HG02763 (cell line): ENCODE measurements around the gene HPS5.
"Not testable (repeated sequence)": the region's sequence is repeated elsewhere in the genome, so short reads cannot be mapped to it uniquely, and the experiment has no call there.

ENCODE experiments used
- ATAC-seq: cut with Tn5 transposase; IDR thresholded peaks from one replicate; pipeline ENCODE4 v1.9.1; 2021; ENCODE audit warnings: mild to moderate bottlenecking, moderate library complexity; ENCODE audit not compliant: unreplicated experiment

HPS5 gene, protein sequence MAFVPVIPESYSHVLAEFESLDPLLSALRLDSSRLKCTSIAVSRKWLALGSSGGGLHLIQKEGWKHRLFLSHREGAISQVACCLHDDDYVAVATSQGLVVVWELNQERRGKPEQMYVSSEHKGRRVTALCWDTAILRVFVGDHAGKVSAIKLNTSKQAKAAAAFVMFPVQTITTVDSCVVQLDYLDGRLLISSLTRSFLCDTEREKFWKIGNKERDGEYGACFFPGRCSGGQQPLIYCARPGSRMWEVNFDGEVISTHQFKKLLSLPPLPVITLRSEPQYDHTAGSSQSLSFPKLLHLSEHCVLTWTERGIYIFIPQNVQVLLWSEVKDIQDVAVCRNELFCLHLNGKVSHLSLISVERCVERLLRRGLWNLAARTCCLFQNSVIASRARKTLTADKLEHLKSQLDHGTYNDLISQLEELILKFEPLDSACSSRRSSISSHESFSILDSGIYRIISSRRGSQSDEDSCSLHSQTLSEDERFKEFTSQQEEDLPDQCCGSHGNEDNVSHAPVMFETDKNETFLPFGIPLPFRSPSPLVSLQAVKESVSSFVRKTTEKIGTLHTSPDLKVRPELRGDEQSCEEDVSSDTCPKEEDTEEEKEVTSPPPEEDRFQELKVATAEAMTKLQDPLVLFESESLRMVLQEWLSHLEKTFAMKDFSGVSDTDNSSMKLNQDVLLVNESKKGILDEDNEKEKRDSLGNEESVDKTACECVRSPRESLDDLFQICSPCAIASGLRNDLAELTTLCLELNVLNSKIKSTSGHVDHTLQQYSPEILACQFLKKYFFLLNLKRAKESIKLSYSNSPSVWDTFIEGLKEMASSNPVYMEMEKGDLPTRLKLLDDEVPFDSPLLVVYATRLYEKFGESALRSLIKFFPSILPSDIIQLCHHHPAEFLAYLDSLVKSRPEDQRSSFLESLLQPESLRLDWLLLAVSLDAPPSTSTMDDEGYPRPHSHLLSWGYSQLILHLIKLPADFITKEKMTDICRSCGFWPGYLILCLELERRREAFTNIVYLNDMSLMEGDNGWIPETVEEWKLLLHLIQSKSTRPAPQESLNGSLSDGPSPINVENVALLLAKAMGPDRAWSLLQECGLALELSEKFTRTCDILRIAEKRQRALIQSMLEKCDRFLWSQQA

DNA sequence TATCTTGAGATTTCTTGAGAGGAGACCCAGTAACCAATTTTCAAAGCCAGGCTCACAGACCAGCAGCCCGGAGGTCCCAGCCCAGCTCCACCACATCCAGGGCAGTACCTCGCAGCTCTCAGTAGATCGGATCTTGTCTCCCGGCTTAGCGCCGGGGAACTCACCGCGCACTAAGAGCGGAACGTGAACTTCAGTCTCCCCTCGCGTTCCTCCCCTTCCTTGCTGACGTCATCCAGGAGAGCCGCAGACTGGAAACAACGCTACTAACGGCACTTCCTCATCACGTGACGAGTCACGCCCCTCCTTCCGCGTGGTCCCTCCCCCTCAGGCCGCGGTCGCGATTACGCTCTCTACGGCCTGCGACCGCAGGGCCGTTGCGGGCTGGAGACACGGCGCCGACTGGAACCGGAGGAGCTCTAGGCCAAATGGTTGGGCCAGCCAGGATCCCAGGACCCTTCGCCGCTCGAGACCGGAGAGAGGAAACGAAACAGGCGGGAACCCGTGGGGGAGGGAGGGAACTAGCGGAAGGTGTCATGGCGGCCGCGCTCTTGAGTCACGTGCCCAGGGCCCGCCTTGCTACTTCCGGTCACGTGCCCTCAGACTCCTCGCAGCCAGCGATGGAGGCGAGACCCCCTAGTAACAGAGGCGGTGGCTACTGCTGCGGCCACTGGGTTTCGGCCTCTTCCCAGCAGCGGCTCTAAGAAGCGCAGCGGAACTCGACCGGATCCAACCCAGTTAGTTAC is at the start of gene HPS5, which contains the start of gene GTF2H1:
TSS of gene HPS5 (minus strand) at position 172 of the 743 bp plus-strand sequence. CDS start 4,282 bp downstream, outside the sequence.
TSS of gene GTF2H1 (plus strand) at position 599 of the 743 bp plus-strand sequence. CDS start 10,508 bp downstream, outside the sequence.
- ATAC-seq: peak; percentile 87

DNA sequence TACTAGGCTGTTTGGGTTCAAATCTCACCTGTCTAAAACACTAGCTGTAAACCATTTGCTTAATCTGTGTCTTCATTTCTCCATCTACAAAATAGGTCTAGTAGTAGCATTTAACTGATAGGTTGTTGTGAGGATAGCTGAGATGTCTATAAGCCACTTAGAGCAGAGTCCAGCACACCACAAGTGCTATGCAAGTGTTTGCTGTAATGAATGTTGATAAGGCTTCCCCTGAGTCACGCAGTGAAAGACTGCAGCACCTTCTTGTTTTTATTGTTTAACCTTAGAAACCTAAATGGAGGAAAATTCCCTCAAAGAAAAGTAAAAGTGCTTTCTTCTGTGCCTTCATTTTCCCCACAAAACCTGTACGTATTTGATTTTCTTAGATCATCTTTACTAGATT is 49.3 kb upstream of the HPS5 start:
- ATAC-seq: no peak

DNA sequence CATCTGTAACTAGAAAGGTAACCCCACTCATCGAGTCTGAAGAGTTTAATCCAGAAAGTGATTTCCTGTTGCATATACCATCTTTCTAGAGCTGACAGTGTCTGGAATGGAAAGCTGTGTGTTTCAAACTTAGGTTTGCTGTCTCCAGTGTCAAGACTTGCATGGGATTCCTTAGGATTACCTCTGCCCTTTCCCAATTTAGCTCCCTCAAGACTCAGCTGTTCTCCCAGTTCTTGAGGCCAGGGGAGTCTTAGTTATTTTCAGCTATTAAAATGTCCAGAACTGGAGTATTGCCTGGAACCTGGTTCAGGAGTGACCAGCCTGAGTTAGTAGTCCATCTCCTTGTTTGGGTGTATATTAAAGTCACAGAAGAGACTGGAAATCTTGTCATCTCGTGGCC is 47.5 kb upstream of the HPS5 start:
- no peak for ATAC-seq

DNA sequence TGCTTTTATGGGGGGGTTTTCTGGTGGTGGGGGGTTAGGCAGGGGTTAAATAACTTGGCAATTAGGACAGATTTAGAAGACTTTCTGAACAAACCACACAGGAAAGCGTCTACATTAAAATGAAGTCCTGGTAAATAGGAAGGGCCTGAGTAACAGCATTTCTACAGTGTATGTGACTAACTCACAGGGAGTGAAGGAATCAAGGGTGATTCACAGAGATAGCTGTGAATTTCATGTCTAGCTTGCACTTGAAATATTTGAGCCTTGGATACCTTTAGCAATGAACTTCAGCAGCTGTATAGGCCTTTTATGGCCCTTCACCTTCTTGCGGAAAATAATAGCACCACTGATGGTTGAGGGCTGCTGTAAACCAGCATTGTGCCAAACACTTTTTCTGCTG is 46.3 kb upstream of the HPS5 start:
- ATAC-seq: no peak

DNA sequence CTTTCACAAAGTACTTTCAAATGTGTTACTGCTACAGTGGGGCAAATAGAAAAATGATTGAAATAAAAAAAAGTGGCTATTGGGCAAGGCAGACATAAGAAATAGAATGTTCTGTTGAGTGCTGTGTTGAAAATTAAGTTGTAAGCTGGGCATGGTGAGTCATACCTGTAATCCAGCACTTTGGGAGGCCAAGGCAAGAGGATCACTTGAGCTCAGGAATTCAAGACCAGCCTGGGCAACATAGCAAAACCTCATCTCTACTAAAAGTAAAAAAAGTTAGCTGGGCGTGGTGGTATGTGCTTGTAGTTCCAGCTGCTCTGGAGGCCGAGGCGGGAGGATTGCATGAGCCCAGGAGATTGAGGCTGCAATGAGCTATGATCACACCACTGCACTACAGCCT is 45.5 kb upstream of the HPS5 start:
- ATAC-seq: no peak

DNA sequence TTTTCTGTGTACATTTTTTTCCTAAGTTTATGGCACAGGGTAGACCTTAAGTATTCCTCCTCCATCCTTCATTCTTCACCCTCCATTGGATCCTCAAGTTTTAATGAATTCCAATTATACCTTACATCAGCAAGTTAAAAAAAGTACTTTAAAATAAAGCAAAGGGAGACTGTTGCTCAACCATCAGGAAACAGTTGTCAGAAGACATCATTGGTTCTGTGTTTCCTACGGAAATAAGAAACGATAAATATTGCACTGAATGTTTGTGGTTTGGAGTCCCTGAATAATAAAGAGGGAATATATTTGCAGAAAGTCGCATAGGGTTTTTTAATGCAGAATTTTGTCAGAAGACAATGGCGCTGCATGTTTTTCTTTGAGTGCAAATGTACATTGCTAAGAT is 44.3 kb upstream of the HPS5 start:
- ATAC-seq: no peak

DNA sequence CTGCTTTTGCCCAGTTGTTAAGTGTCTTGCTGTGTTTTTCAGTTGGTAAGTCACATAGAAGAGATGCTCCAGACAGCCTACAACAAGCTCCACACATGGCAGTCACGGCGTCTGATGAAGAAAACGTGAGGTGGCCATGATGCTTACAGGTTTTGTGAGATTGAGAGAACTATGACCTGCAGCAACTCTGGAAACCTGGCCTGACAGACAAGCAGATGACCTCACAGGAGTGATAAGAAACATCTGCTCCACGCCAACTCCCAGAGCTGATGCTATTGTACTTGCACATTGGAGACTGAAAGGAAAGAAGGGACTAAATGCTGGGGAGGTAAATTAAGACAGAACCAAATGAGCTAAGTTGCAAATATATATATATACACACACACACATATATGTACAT is 43.8 kb upstream of the HPS5 start:
- no peak for ATAC-seq

DNA sequence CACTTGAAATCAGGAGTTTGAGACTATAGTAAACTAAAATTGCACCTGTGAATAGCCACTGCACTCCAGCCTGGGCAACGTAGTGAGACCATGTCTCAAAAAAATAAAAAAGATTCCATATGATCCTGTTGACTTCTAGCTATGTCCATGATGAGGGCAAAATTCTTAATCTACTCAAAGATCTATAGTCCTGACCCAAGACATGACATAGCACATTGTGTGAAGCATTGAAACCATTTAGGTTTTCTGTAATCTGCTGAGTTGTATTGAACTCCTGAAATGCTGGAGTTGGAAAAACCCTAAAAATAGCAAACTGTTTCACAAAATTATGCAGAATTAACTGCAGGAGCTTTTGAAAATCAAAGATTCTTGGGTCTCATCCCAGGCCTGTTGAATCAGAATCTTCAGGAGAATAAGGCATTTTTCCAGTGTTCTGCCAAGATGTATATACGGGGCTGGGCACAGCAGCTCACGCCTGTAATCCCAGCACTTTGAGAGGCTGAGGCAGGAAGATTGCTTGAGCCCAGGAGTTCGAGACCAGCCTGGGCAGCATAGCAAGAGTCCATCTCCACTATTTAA is 42.6 kb upstream of the HPS5 start:
- no peak for ATAC-seq

DNA sequence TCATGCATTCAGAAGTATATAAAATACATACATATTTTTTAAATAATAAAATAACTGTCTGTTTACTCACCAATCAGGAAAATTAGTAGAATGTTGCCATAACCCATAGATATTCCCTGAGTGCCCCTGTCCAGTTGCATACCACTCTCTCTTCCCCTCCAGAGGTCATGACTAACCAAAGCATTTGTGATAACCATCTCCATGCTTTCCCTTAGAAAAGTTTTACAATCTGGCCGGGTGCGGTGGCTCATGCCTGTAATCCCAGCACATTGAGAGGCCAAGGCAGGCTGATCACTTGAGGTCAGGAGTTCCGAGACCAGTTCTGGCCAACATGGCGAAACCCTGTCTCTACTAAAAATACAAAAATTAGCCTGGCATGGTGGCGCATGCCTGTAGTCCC is 39.2 kb upstream of the HPS5 start:
- no peak for ATAC-seq

DNA sequence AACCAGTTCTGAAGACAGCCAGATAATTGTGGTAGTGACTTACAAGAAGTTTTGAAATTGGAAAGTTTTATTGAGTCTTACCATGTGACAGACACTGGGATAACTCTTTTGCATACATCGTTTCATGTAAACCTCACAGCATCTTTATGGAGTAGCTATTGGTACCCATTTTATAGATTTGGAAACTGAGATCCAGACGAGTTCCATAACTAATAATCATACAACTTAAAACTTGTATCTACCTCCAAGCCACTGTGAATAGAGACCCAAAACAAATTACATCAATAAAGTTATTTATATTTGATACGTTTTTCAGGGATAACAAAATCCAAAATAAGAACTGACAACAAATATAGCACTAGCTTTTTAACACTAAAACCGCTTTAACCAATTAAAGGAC is 36.7 kb upstream of the HPS5 start:
- no peak for ATAC-seq

DNA sequence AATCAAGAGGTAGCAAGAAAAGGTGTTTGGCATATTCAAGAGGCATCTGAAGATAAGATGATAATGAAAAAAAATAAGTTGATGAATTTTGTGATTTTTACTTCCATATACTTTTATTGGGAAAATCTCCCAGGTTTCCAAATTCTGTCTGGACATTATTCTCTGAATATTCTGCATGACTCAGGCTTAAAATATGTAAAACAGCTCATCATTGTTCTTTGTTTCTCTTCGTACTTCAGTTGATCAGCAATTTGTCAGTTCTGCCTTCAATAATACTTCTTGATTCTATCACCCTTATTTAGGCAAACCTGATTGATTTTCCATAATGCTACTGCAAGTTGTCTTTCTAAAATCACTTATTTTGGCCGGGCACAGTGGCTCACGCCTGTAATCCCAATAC is 30.6 kb upstream of the HPS5 start:
- ATAC-seq: no peak

DNA sequence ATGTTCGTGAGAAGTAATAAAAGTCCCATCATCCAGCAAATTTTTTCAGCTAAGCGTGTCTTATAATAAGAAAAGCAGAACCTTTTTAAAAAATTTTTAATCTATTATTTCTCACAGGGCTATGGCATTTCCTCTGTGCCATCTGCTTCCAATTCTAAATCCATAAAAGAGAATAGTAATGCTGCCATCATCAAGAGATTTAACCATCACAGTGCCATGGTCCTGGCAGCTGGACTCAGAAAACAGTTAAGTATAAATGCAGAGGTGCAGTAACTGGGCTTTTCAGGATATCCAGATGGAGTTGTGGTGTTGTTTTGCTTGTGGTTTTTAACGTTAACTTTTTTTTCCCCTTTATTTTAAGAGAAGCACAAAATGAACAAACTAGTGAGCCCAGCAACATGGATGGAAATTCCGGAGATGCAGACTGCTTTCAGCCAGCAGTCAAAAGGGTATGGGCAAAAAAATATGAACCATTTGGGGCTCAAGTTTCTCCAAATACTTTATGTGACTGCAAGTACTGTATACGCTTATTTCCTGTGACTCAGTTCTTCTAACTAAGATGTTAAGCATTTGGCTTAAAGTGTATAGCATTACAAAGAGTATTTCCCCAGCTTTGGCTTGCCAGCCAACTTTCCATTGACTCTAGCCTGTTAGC is 25.7 kb upstream of the HPS5 start:
- ATAC-seq: no peak

DNA sequence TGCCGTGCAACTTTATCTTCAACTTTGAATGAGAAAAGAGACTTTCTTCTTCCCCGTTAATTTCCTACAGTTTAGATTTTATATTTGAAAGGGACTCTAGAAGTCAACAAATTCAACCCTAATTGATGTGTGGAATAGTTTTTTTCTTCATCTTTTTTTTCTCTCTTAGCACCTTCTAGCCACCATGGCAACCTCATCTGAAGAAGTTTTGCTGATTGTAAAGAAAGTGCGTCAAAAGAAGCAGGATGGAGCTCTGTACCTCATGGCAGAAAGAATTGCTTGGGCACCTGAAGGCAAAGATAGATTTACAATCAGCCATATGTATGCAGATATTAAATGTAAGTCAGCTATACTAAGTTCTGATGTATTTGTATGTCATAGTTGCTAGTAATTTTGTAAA is 11.0 kb upstream of the HPS5 start:
- no peak for ATAC-seq

DNA sequence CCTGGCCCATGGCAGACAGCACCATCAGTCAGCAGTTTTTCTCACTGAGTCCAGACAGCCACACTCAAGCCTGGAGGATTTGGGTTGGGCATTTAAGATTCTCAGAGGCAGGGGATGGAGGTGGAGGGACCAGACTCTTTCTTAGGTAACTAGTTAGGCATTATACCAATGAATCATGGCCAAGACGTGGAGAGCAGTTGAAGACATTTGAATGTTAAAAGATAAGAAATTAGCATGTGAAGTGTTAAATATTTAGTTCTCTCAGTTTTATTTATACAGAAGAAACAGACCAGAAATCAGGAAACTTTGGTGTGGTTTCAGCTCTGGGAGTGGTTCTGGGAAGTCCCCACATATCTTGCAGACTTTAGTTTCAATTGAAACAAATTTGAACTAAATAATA is 10.4 kb upstream of the HPS5 start:
- ATAC-seq: no peak

DNA sequence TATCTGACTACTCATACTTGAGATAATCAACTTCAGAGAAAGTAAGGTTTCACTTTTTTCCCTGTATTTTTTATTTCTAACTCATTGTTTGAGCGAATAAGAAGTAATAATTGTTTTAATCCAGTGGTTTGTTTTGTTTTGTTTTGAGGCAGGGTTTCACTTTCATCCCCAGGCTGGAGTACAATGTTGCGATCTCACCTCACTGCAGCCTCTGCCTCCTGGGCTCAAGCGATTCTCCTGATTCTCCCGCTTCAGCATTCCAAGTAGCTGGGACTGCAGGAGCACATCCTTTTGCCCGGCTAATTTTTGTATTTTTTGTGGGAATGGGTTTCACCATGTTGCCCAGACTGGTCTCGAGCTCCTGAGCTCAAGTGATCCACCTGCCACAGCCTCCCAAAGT is 9.0 kb upstream of the HPS5 start:
- no peak for ATAC-seq

DNA sequence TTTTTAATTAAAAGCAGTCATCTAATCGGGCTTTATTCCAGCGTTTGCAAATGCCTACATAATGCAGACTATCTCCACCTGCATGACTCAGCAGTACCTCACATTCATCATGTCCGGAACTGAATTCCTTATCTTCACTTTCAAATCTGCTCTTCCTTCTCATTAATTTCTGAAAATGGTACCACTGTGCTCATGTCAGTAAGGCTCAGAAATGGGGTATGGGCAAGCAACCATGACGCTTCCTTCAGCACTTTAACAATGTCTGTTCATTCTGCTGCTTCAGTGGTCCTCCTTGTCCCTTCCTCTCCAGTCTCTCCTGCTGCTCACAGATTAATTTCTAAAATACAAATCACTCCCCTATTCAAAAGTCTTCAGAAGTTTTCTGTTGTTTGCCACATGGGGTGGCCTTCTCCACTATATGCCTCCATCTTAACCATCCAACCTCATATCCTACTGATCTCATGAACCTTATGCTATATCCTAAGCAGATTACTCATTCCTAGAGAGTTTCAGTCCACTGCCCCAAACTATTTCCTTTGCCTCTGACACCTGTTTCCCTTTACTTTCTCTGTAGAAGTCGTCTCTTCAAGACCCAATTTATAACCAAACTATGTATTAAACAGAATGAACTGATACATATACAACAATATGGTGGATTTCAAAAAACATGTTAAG is 7.4 kb upstream of the HPS5 start:
- peak; percentile 59 for ATAC-seq

DNA sequence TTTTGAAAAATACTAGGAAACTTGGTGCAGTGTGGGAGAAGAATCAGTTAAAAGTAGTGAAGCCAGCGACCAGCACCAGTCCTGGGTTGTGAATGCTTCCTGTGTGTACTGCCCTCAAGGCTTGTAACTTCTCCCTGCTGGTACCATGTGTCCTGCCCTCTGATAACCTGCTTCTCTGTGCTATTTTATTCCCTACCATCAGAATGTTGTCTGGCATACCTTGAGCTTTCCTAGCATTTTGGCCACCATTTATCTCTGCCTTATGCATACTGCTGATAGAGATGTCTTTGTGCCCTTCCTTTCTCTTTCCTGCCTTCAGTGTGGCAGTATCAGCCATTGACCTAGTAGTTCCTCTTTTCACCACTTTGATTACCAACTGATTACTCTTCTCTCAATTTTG is 2.4 kb upstream of the HPS5 start:
- ATAC-seq: no peak

DNA sequence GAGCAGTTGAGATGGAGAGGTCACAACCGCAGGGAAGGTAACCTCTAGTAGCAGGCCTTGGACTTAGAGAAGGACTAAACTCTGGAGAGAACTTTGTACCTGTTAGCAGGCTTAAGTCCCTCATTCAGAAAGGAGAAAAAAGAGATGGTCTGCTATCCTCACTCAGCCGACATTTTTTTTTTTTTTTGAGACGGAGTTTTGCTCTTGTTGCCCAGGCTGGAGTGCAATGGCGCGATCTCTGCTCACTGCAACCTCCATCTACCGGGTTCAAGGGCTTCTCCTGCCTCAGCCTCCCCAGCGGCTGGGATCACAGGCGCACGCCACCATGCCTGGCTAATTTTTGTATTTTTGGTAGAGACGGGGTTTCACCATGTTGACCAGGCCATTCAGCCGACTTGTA is 1.9 kb upstream of the HPS5 start:
- not testable (repeated sequence) for ATAC-seq

DNA sequence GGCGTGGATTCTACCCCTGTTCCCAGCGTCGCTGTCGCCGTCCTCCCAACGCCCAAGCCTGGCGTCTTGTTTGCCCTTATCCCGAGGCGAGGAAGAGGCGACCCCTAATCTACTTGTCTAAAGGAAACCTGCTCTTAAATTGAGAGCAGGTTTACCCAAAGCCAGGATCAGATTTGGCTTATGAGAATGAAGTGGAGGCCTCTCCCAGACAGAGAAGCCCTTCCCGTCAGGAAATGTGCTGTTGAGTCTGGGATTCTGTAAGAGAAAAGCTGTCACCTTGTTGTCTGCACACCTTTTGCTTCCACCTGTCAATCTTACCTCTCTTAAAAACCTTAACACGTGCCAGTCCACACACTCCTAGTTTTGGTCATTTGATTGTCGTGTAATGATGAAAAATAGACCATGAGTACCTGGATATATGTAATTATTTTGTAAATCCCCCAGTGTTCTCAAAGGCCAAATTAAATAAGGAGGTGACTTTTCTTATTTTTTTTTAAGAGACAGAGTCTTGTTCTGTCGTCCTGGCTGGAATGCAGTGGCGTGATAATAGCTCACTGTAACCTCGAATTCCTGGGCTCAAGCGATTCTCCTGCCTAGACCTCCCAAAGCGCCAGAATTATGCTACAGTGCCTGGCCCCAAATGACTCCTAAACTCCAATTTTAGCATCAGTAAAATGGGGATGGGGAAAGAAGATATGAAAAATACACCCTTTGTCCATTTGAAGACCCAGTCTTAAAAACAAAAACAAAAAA is 1.1 kb upstream of the HPS5 start:
- no peak for ATAC-seq
